Measurements from ENCODE around the gene RPS15A.

GRCh38 chr16:18783430-18784341, 6.4 kb downstream of the RPS15A start:
- TF ChIP-seq, protein P1, sequence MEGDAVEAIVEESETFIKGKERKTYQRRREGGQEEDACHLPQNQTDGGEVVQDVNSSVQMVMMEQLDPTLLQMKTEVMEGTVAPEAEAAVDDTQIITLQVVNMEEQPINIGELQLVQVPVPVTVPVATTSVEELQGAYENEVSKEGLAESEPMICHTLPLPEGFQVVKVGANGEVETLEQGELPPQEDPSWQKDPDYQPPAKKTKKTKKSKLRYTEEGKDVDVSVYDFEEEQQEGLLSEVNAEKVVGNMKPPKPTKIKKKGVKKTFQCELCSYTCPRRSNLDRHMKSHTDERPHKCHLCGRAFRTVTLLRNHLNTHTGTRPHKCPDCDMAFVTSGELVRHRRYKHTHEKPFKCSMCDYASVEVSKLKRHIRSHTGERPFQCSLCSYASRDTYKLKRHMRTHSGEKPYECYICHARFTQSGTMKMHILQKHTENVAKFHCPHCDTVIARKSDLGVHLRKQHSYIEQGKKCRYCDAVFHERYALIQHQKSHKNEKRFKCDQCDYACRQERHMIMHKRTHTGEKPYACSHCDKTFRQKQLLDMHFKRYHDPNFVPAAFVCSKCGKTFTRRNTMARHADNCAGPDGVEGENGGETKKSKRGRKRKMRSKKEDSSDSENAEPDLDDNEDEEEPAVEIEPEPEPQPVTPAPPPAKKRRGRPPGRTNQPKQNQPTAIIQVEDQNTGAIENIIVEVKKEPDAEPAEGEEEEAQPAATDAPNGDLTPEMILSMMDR (conservative IDR thresholded peaks at IDR 0.05): no peak
- no peak for TF ChIP-seq EZH2 (IDR thresholded peaks at IDR 0.05; ENCODE audit: low read depth)

Data from PC-9 (cell line).